Neuronal stem cell (in vitro differentiated cells): ENCODE results near the gene MAGEE1.

Experiments used
- DNase-seq: peaks from one replicate; pipeline ENCODE4 v3.0.0-alpha.2; 2013; ENCODE audit warnings: low spot score
- H2AFZ ChIP-seq: one replicate; pipeline ENCODE4 v1.6.1; 2013; ENCODE audit warnings: mild to moderate bottlenecking, low read length, inconsistent platforms
- H2AK5ac ChIP-seq: 2 replicates; pipeline ENCODE4 v1.6.1; 2013; ENCODE audit warnings: low read depth, mild to moderate bottlenecking, inconsistent platforms, low read length, moderate library complexity, mixed read lengths
- H2BK120ac ChIP-seq: 2 replicates; pipeline ENCODE4 v1.6.1; 2013; ENCODE audit warnings: low read depth, mild to moderate bottlenecking, inconsistent platforms, low read length, moderate library complexity, mixed read lengths
- H2BK12ac ChIP-seq: one replicate; pipeline ENCODE4 v1.6.1; 2013; ENCODE audit warnings: low read length, inconsistent platforms
- H2BK15ac ChIP-seq: 2 replicates; pipeline ENCODE4 v1.6.1; 2013; ENCODE audit warnings: mild to moderate bottlenecking, low read length, inconsistent platforms, mixed read lengths
- H2BK5ac ChIP-seq: one replicate; pipeline ENCODE4 v1.6.1; 2013; ENCODE audit warnings: inconsistent platforms, mild to moderate bottlenecking, low read length, moderate library complexity
- H3K14ac ChIP-seq: one replicate; pipeline ENCODE4 v1.6.1; 2013; ENCODE audit warnings: low read length, inconsistent platforms
- H3K18ac ChIP-seq: 2 replicates; pipeline ENCODE4 v1.6.1; 2013; ENCODE audit warnings: low read length, inconsistent platforms
- H3K23ac ChIP-seq: 2 replicates; pipeline ENCODE4 v1.6.1; 2013; ENCODE audit warnings: low read depth, mild to moderate bottlenecking, mixed read lengths, low read length, inconsistent platforms; ENCODE audit not compliant: poor library complexity
- H3K27ac ChIP-seq: replicated peaks from 3 replicates; pipeline ENCODE4 v1.5.1; 2013; ENCODE audit warnings: low read length, inconsistent platforms
- H3K27me3 ChIP-seq, 3 experiments: 2 replicates each; pipeline ENCODE4 v1.6.1; 2013; ENCODE audit warnings: low read length in 3 of 3, mild to moderate bottlenecking in 2 of 3, inconsistent platforms in 1 of 3, low read depth in 1 of 3, mixed read lengths in 1 of 3, moderate library complexity in 1 of 3; ENCODE audit not compliant: control insufficient read depth in 3 of 3, insufficient read depth in 3 of 3
- H3K36me3 ChIP-seq, 2 donors: replicated peaks in 1 of 2; 2 replicates each; pipeline ENCODE4 v1.6.1; 2013; ENCODE audit warnings: low read length in 2 of 2; ENCODE audit not compliant: control insufficient read depth in 2 of 2, insufficient read depth in 2 of 2
- H3K4ac ChIP-seq: 2 replicates; pipeline ENCODE4 v1.6.1; 2013; ENCODE audit warnings: inconsistent platforms, mild to moderate bottlenecking, low read length, moderate library complexity
- H3K4me1 ChIP-seq, 2 donors: 1 replicate in 1 of 2; 2 replicates in 1 of 2; pipeline ENCODE4 v1.6.1; 2013; ENCODE audit warnings: low read length in 2 of 2, low read depth in 1 of 2; ENCODE audit not compliant: control insufficient read depth in 2 of 2, insufficient read depth in 1 of 2
- H3K4me2 ChIP-seq: one replicate; pipeline ENCODE4 v1.6.1; 2013; ENCODE audit warnings: mild to moderate bottlenecking, low read length, inconsistent platforms; ENCODE audit not compliant: insufficient read depth, poor library complexity, severe bottlenecking
- H3K4me3 ChIP-seq, 2 donors: 2 replicates each; pipeline ENCODE4 v1.5.1; 2013; ENCODE audit warnings: low read length in 2 of 2, mild to moderate bottlenecking in 2 of 2, inconsistent platforms in 1 of 2, moderate library complexity in 1 of 2
- H3K79me1 ChIP-seq: one replicate; pipeline ENCODE4 v1.6.1; 2013; ENCODE audit warnings: low read depth, mild to moderate bottlenecking, inconsistent platforms, low read length, moderate library complexity
- H3K9ac ChIP-seq: one replicate; pipeline ENCODE4 v1.6.1; 2013; ENCODE audit warnings: mild to moderate bottlenecking, low read depth, low read length, inconsistent platforms; ENCODE audit not compliant: poor library complexity
- H3K9me3 ChIP-seq, 2 donors: replicated peaks in 1 of 2; 2 replicates each; pipeline versions ENCODE3 to v1.6.1; 2013; ENCODE audit warnings: low read length in 2 of 2, mild to moderate bottlenecking in 2 of 2, inconsistent platforms in 1 of 2, low read depth in 1 of 2, mixed read lengths in 1 of 2, moderate library complexity in 1 of 2; ENCODE audit not compliant: control insufficient read depth in 2 of 2, insufficient read depth in 1 of 2
- H4K8ac ChIP-seq: one replicate; pipeline ENCODE4 v1.6.1; 2013; ENCODE audit warnings: low read depth, mild to moderate bottlenecking, inconsistent platforms, low read length, moderate library complexity
- H4K91ac ChIP-seq: one replicate; pipeline ENCODE4 v1.6.1; 2013; ENCODE audit warnings: low read length, low read depth, mild to moderate bottlenecking, inconsistent platforms; ENCODE audit not compliant: poor library complexity
- WGBS, 2 donors: extraction: QIAGEN DNeasy Blood & Tissue Kit; methylation state at CpG; one replicate each; pipeline ENCODE4 v1.1.7; 2013; ENCODE audit warnings: missing lambda C conversion rate in 2 of 2, mixed read lengths in 1 of 2; ENCODE audit not compliant: insufficient read length in 2 of 2, insufficient replicate concordance in 1 of 2; ENCODE audit errors: extremely low coverage in 2 of 2; 5-methylcytosine and 5-hydroxymethylcytosine counted together

MAGEE1 gene

GRCh38 chrX:76428243-76429130 is 977 bp downstream of the MAGEE1 start:
- WGBS, 2 donors, result no CpG with 5 or more reads among the region's 60 CpGs
- H2BK12ac ChIP-seq, result peak overlapping the region; percentile 58
- H4K91ac ChIP-seq, result no peak overlapping the region
- H2AK5ac ChIP-seq, result no peak overlapping the region
- no peaks in the 10 kb centered on the region for H3K4me1 ChIP-seq
- peak overlapping the region; percentile 90 for H3K9ac ChIP-seq
- no peak overlapping the region for H3K27ac ChIP-seq
- peaks cover 7% of the 10 kb centered on the region for H3K79me1 ChIP-seq
- DNase-seq, result no peak
- peak overlapping the region; percentile 92 for H3K18ac ChIP-seq
- H3K27me3 ChIP-seq, result peaks cover 0 to 4% (median 0%) of the 10 kb centered on the region in 3 experiments
- peak overlapping the region; percentile 38 for H3K14ac ChIP-seq
- H2AFZ ChIP-seq, result peak overlapping the region; percentile 92
- no peak overlapping the region for H2BK15ac ChIP-seq
- peak overlapping the region; percentile 80 to 95 for H3K4me3 ChIP-seq
- no peak overlapping the region for H2BK120ac ChIP-seq
- no peaks in the 10 kb centered on the region for H3K36me3 ChIP-seq
- H3K9me3 ChIP-seq, result no peaks in the 10 kb centered on the region
- H3K4ac ChIP-seq, result no peak overlapping the region
- H2BK5ac ChIP-seq, result peak overlapping the region; percentile 39
- peak overlapping the region; percentile 43 for H3K23ac ChIP-seq
- H4K8ac ChIP-seq, result no peak overlapping the region
- peak overlapping the region; percentile 73 for H3K4me2 ChIP-seq

GRCh38 chrX:76433219-76433618 is 5.7 kb downstream of the MAGEE1 start:
- Histone ChIP-seq H3K14ac (no peak overlapping the region), H3K9me3 (no peaks in the 10 kb centered on the region), H2BK12ac (no peak overlapping the region), H3K18ac (no peak overlapping the region), H2BK5ac (no peak overlapping the region), H3K27me3 (no peaks in the 10 kb centered on the region), H3K9ac (no peak overlapping the region), H3K27ac (no peak overlapping the region), H2BK120ac (no peak overlapping the region), H4K91ac (no peak overlapping the region), H3K4me1 (no peaks in the 10 kb centered on the region), H2BK15ac (no peak overlapping the region), H2AK5ac (no peak overlapping the region), H3K4me2 (no peak overlapping the region), H3K23ac (no peak overlapping the region), H2AFZ (no peak overlapping the region), H3K36me3 (no peaks in the 10 kb centered on the region), H3K4me3 (no peak overlapping the region), H3K79me1 (peaks cover 5% of the 10 kb centered on the region), H4K8ac (no peak overlapping the region), H3K4ac (no peak overlapping the region)
- no CpG with 5 or more reads among the region's 1 CpG for WGBS, 2 donors
- no peak for DNase-seq

- no peak for DNase-seq
- Histone ChIP-seq H3K14ac (no peak overlapping the region), H3K4me3 (no peak overlapping the region), H3K18ac (no peak overlapping the region), H2AFZ (no peak overlapping the region), H2BK15ac (no peak overlapping the region), H3K27me3 (no peaks in the 10 kb centered on the region), H2BK5ac (no peak overlapping the region), H3K23ac (no peak overlapping the region), H3K4me1 (no peaks in the 10 kb centered on the region), H2AK5ac (no peak overlapping the region), H4K8ac (no peak overlapping the region), H3K36me3 (no peaks in the 10 kb centered on the region), H3K27ac (no peak overlapping the region), H2BK12ac (no peak overlapping the region), H4K91ac (no peak overlapping the region), H3K4ac (no peak overlapping the region), H2BK120ac (no peak overlapping the region), H3K9me3 (no peaks in the 10 kb centered on the region), H3K9ac (no peak overlapping the region), H3K4me2 (no peak overlapping the region), H3K79me1 (no peaks in the 10 kb centered on the region)
- WGBS, 2 donors, result no CpG with 5 or more reads among the region's 3 CpGs
Observed at GRCh38 chrX:76434103-76434741, 6.7 kb downstream of the MAGEE1 start.

GRCh38 chrX:76439188-76439587 is 11.7 kb downstream of the MAGEE1 start:
- Histone ChIP-seq H3K9me3 (no peaks in the 10 kb centered on the region), H3K4ac (no peak overlapping the region), H2BK15ac (no peak overlapping the region)

More at GRCh38 chrX:76439188-76439587, 11.7 kb downstream of the MAGEE1 start:
- Histone ChIP-seq H4K8ac (no peak overlapping the region), H3K4me2 (no peak overlapping the region), H3K36me3 (no peaks in the 10 kb centered on the region), H3K14ac (no peak overlapping the region), H2BK5ac (no peak overlapping the region), H3K27me3 (no peaks in the 10 kb centered on the region), H3K9ac (no peak overlapping the region), H3K79me1 (no peaks in the 10 kb centered on the region), H3K4me1 (no peaks in the 10 kb centered on the region), H3K27ac (no peak overlapping the region), H3K23ac (no peak overlapping the region), H2AFZ (no peak overlapping the region), H2BK120ac (no peak overlapping the region), H2AK5ac (no peak overlapping the region), H3K4me3 (no peak overlapping the region), H3K18ac (no peak overlapping the region), H4K91ac (no peak overlapping the region), H2BK12ac (no peak overlapping the region)
- DNase-seq, result no peak
